CD8-positive, alpha-beta memory T cell (primary cell): ENCODE measurements around the gene NEK4. TPM values are rescaled to one million over a fixed set of nuclear protein-coding genes. Genes with fewer than 3 reads are reported as not detected.

ENCODE experiments used
- CTCF ChIA-PET: fragments of 350-600 bp; sonication (Branson Sonifier 250); formaldehyde crosslinking; loops from one replicate; lab custom pipeline; 2021; ENCODE audit warnings: antibody characterized with exemption; lab: Charles Lee
- POLR2A ChIA-PET: fragments of 350-600 bp; sonication (Branson Sonifier 250); formaldehyde crosslinking; loops from one replicate; lab custom pipeline; 2021; ENCODE audit warnings: antibody characterized with exemption; lab: Charles Lee
- DNase-seq, 5 donors: peaks; one replicate each; pipeline versions ENCODE4 v3.0.0 to v3.0.0-alpha.2; 2020 to 2022; ENCODE audit warnings: mixed read lengths in 1 of 5
- H3K27ac ChIP-seq: one replicate; pipeline ENCODE4 v1.7.0; 2013; ENCODE audit warnings: low read depth, mild to moderate bottlenecking, low read length, moderate library complexity
- H3K27me3 ChIP-seq: 2 replicates; pipeline ENCODE4 v1.7.0; 2013; ENCODE audit warnings: low read length, mild to moderate bottlenecking; ENCODE audit not compliant: insufficient read depth, poor library complexity, severe bottlenecking
- H3K36me3 ChIP-seq: 2 replicates; pipeline ENCODE4 v1.7.0; 2013; ENCODE audit warnings: mild to moderate bottlenecking, low read length, moderate library complexity; ENCODE audit not compliant: insufficient read depth
- H3K4me1 ChIP-seq: 2 replicates; pipeline ENCODE4 v1.7.0; 2013; ENCODE audit warnings: mild to moderate bottlenecking, low read length, moderate library complexity; ENCODE audit not compliant: insufficient read depth
- H3K4me3 ChIP-seq: 2 replicates; pipeline ENCODE4 v1.7.0; 2013; ENCODE audit warnings: mild to moderate bottlenecking, low read length
- H3K9me3 ChIP-seq: 2 replicates; pipeline ENCODE4 v1.7.0; 2013; ENCODE audit warnings: mild to moderate bottlenecking, low read length
- H3K27ac Mint-ChIP-seq, 8 donors: one replicate each; pipeline ENCODE4 v1.8.0; 2020 to 2021; ENCODE audit warnings: mixed read lengths in 8 of 8, mild to moderate bottlenecking in 6 of 8, inconsistent platforms in 3 of 8, moderate library complexity in 3 of 8
- H3K27me3 Mint-ChIP-seq, 2 donors: one replicate each; pipeline ENCODE4 v1.8.0; 2020 to 2021; ENCODE audit warnings: mixed read lengths in 2 of 2, mild to moderate bottlenecking in 1 of 2, moderate library complexity in 1 of 2
- H3K36me3 Mint-ChIP-seq, 3 donors: one replicate each; pipeline ENCODE4 v1.8.0; 2020 to 2021; ENCODE audit warnings: mixed read lengths in 3 of 3, inconsistent platforms in 1 of 3, mild to moderate bottlenecking in 1 of 3
- H3K4me1 Mint-ChIP-seq, 3 donors: one replicate each; pipeline ENCODE4 v1.8.0; 2020 to 2021; ENCODE audit warnings: mixed read lengths in 3 of 3, inconsistent platforms in 1 of 3, mild to moderate bottlenecking in 1 of 3
- H3K4me3 Mint-ChIP-seq, 7 donors: one replicate each; pipeline ENCODE4 v1.8.0; 2020 to 2021; ENCODE audit warnings: mixed read lengths in 7 of 7, mild to moderate bottlenecking in 6 of 7, moderate library complexity in 4 of 7, inconsistent platforms in 2 of 7
- H3K9me3 Mint-ChIP-seq, 5 donors: one replicate each; pipeline ENCODE4 v1.8.0; 2020 to 2022; ENCODE audit warnings: mixed read lengths in 5 of 5, mild to moderate bottlenecking in 3 of 5, moderate library complexity in 2 of 5, inconsistent platforms in 1 of 5
- polyA plus RNA-seq: library from polyadenylated mRNA; unstranded; fragments of 300-500 nt; fragmentation: Illumina TruSeq; gene quantifications from one replicate; pipeline ENCODE4 v1.2.3, GENCODE V29; 2021
- total RNA-seq, 2 experiments: library from RNA; stranded (reverse); gene quantifications; one replicate each; pipeline ENCODE4 v1.2.3, GENCODE V29; 2021

Gene NEK4
- total and polyA plus RNA-seq, 3 experiments from 2014 or later, result 11.4 to 35.7 (median 33.5) TPM

DNA sequence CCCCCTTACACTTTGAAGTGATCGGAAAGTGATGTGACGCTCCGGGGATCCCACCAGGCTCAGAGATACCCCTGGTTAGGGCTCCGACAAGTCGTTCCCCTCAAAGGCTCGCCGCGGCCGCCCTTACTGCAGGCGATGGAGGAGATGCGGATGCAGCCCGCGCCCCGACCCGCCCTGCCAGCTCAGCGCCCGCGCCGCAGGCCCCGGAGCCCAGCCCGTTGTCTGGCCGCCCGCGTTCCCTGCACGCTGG is 65.4 kb downstream of the NEK4 start:
- Histone ChIP-seq H3K4me1 (peaks cover 34% of the 10 kb centered on the region), H3K36me3 (peaks cover 9% of the 10 kb centered on the region), H3K9me3 (no peaks in the 10 kb centered on the region), H3K27me3 (no peaks in the 10 kb centered on the region), H3K4me3 (peak overlapping the region; percentile 89), H3K27ac (peak overlapping the region; percentile 75)
- ChIA-PET POLR2A (no interaction called here), CTCF (interaction anchor here (0.7 kb wide), 1 partner anchor 79 kb away, joined by 3 read pairs; no protein-coding TSS in a partner anchor)
- no peak for DNase-seq
- Mint-ChIP-seq H3K27ac (peak overlapping the region; percentile 95 to 99 (median 97)), H3K27me3 (no peaks in the 10 kb centered on the region), H3K4me3 (peak overlapping the region; percentile 93 to 99 (median 95)), H3K9me3 (no peaks in the 10 kb centered on the region), H3K36me3 (peaks cover 0 to 32% (median 0%) of the 10 kb centered on the region in 3 donors), H3K4me1 (peaks cover 29 to 49% (median 37%) of the 10 kb centered on the region in 3 donors)

DNA sequence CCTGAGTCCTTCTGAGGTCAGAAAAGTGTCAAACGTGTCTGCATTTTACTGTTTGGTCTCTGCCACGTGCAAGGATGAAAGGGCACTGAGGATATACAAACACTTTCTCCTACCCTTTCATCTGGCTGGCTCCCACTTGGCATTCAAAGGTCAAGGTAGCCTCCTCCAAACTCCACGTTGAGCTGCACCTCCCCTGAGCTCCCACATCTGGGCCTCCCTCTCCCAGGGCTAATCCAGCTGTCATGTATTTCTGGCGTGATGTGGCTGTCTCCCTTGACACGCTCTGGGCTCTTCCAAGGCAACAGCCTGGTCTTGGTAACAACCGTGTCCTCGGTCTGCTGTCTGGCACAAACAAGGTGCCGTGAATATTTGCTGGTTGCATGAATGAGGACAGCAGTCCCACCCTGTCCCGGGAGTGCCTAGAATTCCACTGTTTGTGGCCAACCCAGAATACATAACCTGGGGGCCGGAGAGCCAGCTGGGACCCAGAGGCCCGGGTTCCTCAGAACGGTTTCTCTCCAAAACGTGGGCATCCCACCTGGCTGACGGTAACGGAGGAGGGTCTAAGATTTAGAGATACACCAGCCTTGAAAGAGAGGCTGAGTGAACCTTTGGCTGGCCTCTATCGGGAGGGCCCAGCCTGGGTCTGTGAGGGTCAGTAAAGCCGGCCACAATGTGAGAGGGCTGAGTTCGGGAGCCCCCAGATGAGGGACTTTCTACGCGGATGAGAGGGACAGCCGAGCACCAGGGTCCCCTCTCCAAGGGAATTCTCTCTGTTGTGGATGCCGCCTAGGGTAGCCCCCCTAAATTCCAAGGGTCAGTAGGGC is 65.9 kb downstream of the NEK4 start:
- ChIA-PET CTCF (interaction anchor here (0.7 kb wide), 1 partner anchor 78 kb away, joined by 3 read pairs; no protein-coding TSS in a partner anchor), POLR2A (interaction anchor here (0.6 kb wide), 1 partner anchor 245 kb away, joined by 5 read pairs; no protein-coding TSS in a partner anchor)
- Mint-ChIP-seq H3K9me3 (no peaks in the 10 kb centered on the region), H3K4me3 (peak overlapping the region; percentile 93 to 99 (median 95)), H3K4me1 (peaks cover 29 to 52% (median 37%) of the 10 kb centered on the region in 3 donors), H3K27me3 (no peaks in the 10 kb centered on the region), H3K27ac (peak overlapping the region; percentile 95 to 99 (median 97)), H3K36me3 (peaks cover 0 to 37% (median 0%) of the 10 kb centered on the region in 3 donors)
- Histone ChIP-seq H3K27me3 (no peaks in the 10 kb centered on the region), H3K4me3 (peak overlapping the region; percentile 89), H3K36me3 (peaks cover 9% of the 10 kb centered on the region), H3K27ac (peak overlapping the region; percentile 75), H3K4me1 (peaks cover 34% of the 10 kb centered on the region), H3K9me3 (no peaks in the 10 kb centered on the region)
- DNase-seq, result peak in 1 of 5 donors; percentile 13

DNA sequence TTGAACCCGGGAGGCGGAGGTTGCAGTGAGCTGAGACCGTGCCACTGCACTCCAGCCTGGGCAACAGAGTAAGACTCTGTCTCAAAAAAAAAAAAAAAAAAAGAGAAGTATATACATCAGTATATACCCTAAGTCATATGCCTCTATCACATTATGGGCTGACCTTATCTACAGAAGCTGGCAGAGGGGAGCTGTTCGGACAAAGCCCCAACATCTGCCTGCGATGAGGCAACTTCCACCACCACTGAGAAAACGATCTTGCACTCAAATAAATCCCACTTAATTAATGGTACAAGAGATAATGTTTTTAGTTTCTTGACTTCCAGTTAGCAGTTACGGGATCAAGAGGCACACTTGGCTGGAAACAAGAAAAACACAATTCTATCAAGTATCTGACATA is 67.4 kb downstream of the NEK4 start:
- peaks cover 0 to 39% (median 4%) of the 10 kb centered on the region in 3 donors for H3K36me3 Mint-ChIP-seq
- POLR2A ChIA-PET, result interaction anchor here (1.1 kb wide), 1 partner anchor 16 kb away, joined by 4 read pairs; no protein-coding TSS in a partner anchor
- no peak for DNase-seq
- H3K4me3 ChIP-seq, result no peak overlapping the region
- no peaks in the 10 kb centered on the region for H3K27me3 ChIP-seq
- H3K4me1 ChIP-seq, result peaks cover 34% of the 10 kb centered on the region
- peak overlapping the region in 4 of 7 donors; percentile 53 to 99 (median 62) for H3K4me3 Mint-ChIP-seq
- no peaks in the 10 kb centered on the region for H3K9me3 Mint-ChIP-seq
- H3K27ac Mint-ChIP-seq, result peak overlapping the region in 3 of 8 donors; percentile 14 to 99 (median 17)
- H3K27me3 Mint-ChIP-seq, result no peaks in the 10 kb centered on the region
- H3K9me3 ChIP-seq, result no peaks in the 10 kb centered on the region
- peaks cover 29 to 52% (median 37%) of the 10 kb centered on the region in 3 donors for H3K4me1 Mint-ChIP-seq
- CTCF ChIA-PET, result no interaction called here
- H3K36me3 ChIP-seq, result peaks cover 4% of the 10 kb centered on the region
- H3K27ac ChIP-seq, result no peak overlapping the region

DNA sequence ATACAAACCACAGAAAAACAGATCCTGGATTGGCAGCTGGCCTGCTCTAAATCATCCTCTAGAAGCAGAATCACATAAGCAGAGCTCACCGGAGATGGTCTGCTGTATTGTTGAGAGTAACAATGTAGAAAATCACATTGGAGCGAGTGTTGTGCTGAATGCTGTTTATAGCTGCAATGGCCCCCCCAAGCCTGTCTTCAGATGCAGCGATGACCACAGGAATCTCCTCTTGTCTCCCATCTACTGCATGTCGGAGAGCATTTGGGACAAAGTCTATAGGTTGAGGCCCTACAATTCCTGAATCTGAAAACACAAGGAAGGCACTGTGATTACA is 73.1 kb downstream of the NEK4 start:
- POLR2A ChIA-PET, result no interaction called here
- Mint-ChIP-seq H3K36me3 (peaks cover 4 to 72% (median 24%) of the 10 kb centered on the region in 3 donors), H3K4me3 (peak overlapping the region in 1 of 7 donors; percentile 70), H3K4me1 (peaks cover 8 to 17% (median 10%) of the 10 kb centered on the region in 3 donors), H3K27me3 (no peaks in the 10 kb centered on the region), H3K9me3 (no peaks in the 10 kb centered on the region), H3K27ac (peak overlapping the region; percentile 11 to 87 (median 64))
- Histone ChIP-seq H3K9me3 (no peaks in the 10 kb centered on the region), H3K4me3 (no peak overlapping the region), H3K36me3 (peaks cover 47% of the 10 kb centered on the region), H3K4me1 (no peaks in the 10 kb centered on the region), H3K27ac (no peak overlapping the region), H3K27me3 (no peaks in the 10 kb centered on the region)
- no peak for DNase-seq
- CTCF ChIA-PET, result no interaction called here

DNA sequence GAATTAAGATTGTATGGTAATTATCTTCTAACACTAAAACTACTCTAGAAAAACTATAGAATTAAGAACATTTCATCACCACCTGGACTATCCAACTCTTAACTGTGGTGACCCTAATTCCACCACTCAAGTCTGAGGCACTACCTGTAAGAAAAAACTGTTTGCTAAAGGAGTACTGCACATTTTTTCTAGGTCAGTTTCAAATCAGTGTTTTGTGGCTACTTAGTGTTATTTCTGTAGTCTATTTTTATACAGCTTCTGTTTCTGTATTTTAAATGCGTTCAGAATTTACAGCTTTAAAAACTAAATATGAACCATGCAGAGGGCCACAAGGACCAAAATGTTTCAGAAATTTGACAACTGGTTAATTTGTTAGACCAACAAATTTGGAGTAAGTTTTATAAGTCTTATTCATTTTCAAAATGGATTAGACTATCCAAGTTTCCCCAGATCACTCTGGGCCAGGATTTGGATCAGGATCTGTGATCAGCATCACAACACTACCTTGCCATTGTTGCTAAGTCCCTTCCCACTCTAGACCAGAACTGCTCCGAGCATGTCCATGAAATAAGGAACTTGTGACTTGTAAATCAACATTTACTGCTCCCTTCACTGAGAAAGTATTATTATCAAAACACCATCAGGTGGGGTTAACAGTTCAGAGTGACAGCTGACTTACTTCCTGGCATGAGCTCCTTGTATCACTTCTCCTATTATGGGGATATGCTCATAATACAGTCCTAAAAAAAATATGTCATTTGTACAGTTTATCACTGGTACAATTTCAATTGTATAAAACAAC is 73.7 kb downstream of the NEK4 start:
- peaks cover 4 to 75% (median 24%) of the 10 kb centered on the region in 3 donors for H3K36me3 Mint-ChIP-seq
- peak overlapping the region in 1 of 7 donors; percentile 70 for H3K4me3 Mint-ChIP-seq
- H3K4me1 Mint-ChIP-seq, result peaks cover 8 to 17% (median 10%) of the 10 kb centered on the region in 3 donors
- ChIA-PET POLR2A (no interaction called here), CTCF (no interaction called here)
- Histone ChIP-seq H3K4me1 (no peaks in the 10 kb centered on the region), H3K9me3 (no peaks in the 10 kb centered on the region), H3K27me3 (no peaks in the 10 kb centered on the region), H3K27ac (no peak overlapping the region), H3K4me3 (no peak overlapping the region), H3K36me3 (peaks cover 53% of the 10 kb centered on the region)
- no peaks in the 10 kb centered on the region for H3K9me3 Mint-ChIP-seq
- DNase-seq, result no peak
- H3K27me3 Mint-ChIP-seq, result no peaks in the 10 kb centered on the region
- H3K27ac Mint-ChIP-seq, result peak overlapping the region; percentile 3 to 87 (median 66)

DNA sequence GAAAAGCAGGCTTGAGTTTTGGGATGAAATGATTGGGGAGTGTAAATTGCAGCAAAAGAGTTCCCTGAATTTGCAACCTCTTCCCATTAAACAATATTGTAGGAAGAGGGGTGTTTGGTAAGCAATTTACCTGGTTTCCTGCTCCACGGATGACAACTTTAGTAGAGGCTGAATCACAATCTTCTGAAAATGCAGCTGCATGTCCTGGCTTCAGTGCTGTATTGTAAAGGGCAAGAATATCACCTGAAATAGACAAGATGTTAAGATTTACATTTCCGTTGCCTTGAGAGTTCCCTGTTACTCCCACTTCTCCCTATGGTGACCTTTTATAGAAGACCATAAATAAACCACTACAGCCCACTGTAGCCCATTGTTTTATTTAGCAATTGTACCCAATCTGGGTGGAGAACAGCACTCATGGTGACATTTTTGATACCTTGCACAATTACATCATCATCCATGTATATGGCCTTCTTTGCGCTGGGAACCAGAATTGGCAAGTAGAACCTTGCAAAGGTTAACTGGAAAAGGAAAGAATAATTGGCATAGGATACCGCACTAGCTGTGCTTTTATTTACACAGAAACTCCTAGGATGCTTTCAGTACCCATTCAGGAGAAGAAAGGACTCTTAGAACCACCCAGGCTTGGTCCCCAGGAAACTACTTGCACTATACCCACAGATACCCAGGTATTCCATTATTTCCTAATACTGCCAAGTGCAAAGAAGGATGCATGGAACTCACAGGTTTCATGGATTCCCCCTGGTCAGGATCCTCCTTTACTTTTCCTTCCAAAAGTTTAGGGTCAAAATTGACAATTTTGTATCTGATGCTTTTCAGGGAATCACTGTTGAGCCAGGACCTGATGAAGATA is 74.7 kb downstream of the NEK4 start:
- peaks cover 8 to 11% (median 10%) of the 10 kb centered on the region in 3 donors for H3K4me1 Mint-ChIP-seq
- no peaks in the 10 kb centered on the region for H3K27me3 Mint-ChIP-seq
- H3K4me3 Mint-ChIP-seq, result no peak overlapping the region
- POLR2A ChIA-PET, result no interaction called here
- DNase-seq, result no peak
- Histone ChIP-seq H3K36me3 (peaks cover 61% of the 10 kb centered on the region), H3K27me3 (no peaks in the 10 kb centered on the region), H3K9me3 (no peaks in the 10 kb centered on the region), H3K4me1 (no peaks in the 10 kb centered on the region), H3K27ac (no peak overlapping the region), H3K4me3 (no peak overlapping the region)
- H3K27ac Mint-ChIP-seq, result peak overlapping the region in 5 of 8 donors; percentile 23 to 79 (median 70)
- peaks cover 4 to 84% (median 24%) of the 10 kb centered on the region in 3 donors for H3K36me3 Mint-ChIP-seq
- CTCF ChIA-PET, result no interaction called here
- H3K9me3 Mint-ChIP-seq, result no peaks in the 10 kb centered on the region

DNA sequence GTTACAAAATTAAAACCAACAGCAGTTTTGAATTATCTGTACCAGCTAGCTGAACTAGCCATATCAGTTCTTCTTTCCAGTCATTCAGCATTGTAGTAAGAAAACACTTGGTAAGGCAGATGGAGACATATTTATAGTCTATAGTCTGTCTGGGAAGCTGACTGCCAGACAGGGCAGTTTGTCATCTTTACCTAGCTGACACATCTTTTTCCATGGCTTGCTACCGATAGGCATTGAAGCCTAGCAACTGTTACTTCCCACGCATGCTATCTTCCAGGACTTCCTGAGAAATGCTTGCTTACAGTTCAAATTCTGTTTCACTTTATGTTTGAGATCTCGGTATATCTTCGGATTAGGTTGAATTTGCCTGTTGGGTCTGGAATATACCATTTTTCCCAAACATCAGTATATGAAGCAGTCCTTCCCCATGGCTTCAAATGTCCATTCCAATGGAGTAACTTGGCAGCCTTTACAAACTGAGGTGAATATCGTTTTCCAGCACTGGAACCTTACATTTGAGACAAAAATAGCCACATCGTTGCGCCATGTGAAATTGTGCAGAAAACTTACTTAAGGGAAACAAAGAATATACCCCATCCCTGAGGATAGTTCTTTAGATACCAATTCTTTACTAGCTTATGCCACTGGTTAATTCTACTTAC is 76.1 kb downstream of the NEK4 start:
- Histone ChIP-seq H3K36me3 (peaks cover 72% of the 10 kb centered on the region), H3K4me1 (no peaks in the 10 kb centered on the region), H3K9me3 (no peaks in the 10 kb centered on the region), H3K27ac (no peak overlapping the region), H3K4me3 (no peak overlapping the region), H3K27me3 (no peaks in the 10 kb centered on the region)
- Mint-ChIP-seq H3K4me3 (no peak overlapping the region), H3K9me3 (no peaks in the 10 kb centered on the region), H3K27ac (peak overlapping the region in 4 of 8 donors; percentile 10 to 79 (median 46)), H3K27me3 (no peaks in the 10 kb centered on the region), H3K36me3 (peaks cover 7 to 90% (median 27%) of the 10 kb centered on the region in 3 donors), H3K4me1 (peaks cover 6 to 14% (median 10%) of the 10 kb centered on the region in 3 donors)
- POLR2A ChIA-PET, result no interaction called here
- DNase-seq, result no peak
- CTCF ChIA-PET, result no interaction called here
